ENCODE measurements around the gene AVPR2. TPM values are rescaled to one million over a fixed set of nuclear protein-coding genes. Genes with fewer than 3 reads are reported as not detected.

AVPR2 gene
- total RNA-seq, 1 experiment from 2014 or later = not detected

- ATAC-seq (no peak), DNase-seq (ENCODE audit: low read depth, low spot score) (no peak)
- H3K4me2 ChIP-seq (ENCODE audit: low read length) = no peak overlapping the region
- POLR2A ChIA-PET = no interaction called here
- H2AFZ ChIP-seq (ENCODE audit: low read depth, low read length, poor library complexity, severe bottlenecking) = no peak overlapping the region
- H3K9me3 ChIP-seq (ENCODE audit: control insufficient read depth in 1 of 2, insufficient read depth in 1 of 2, low read depth in 1 of 2, low read length in 2 of 2) = no peaks in the 10 kb centered on the region
- no peaks in the 10 kb centered on the region for H4K20me1 ChIP-seq (ENCODE audit: insufficient read depth)
- no peak overlapping the region for H3K4me3 ChIP-seq (replicated peaks in 1 of 2; ENCODE audit: low read depth in 1 of 2, low read length in 2 of 2)
- no TSS peak for BruUV-seq (replicated peaks)
- RAD21 ChIA-PET (ENCODE audit: low non-redundant PET in 1 of 2, low total read pairs in 2 of 2, uncharacterized antibody in 2 of 2, unreplicated experiment in 2 of 2) = no interaction called here
- peaks cover 3 to 5% of the 10 kb centered on the region in 2 experiments; a peak in 2 of 4 replicates for H3K36me3 ChIP-seq (ENCODE audit: control insufficient read depth in 1 of 2, insufficient read depth in 2 of 2, low read length in 2 of 2)
- no peaks in the 10 kb centered on the region for H3K27me3 ChIP-seq (ENCODE audit: insufficient read depth, low read length)
- H3K79me2 ChIP-seq (ENCODE audit: insufficient read depth, low read length) = no peaks in the 10 kb centered on the region
- no peaks in the 10 kb centered on the region for H3K9me2 ChIP-seq (ENCODE audit: insufficient read depth)
- CTCF ChIA-PET = no interaction called here
- no peak for TF ChIP-seq SP1 (IDR thresholded peaks at IDR 0.05; ENCODE audit: low read depth)
- no peak for TF ChIP-seq CBX3 (IDR thresholded peaks at IDR 0.05; ENCODE audit: low read depth)
- TF ChIP-seq SIN3A (IDR thresholded peaks at IDR 0.05; ENCODE audit: low read depth) = no peak
- no peak for TF ChIP-seq EZH2 (IDR thresholded peaks at IDR 0.05)
- TF ChIP-seq SRF (IDR thresholded peaks at IDR 0.05; ENCODE audit: low read depth) = no peak
- no peak for TF ChIP-seq FOSL1 (IDR thresholded peaks at IDR 0.05; ENCODE audit: low read depth)
- no peak for TF ChIP-seq CEBPB (IDR thresholded peaks at IDR 0.05; ENCODE audit: low read depth)
- TF ChIP-seq POLR2AphosphoS5 (IDR thresholded peaks at IDR 0.05; ENCODE audit: low read depth, low read length) = no peak
- TF ChIP-seq, protein P1, sequence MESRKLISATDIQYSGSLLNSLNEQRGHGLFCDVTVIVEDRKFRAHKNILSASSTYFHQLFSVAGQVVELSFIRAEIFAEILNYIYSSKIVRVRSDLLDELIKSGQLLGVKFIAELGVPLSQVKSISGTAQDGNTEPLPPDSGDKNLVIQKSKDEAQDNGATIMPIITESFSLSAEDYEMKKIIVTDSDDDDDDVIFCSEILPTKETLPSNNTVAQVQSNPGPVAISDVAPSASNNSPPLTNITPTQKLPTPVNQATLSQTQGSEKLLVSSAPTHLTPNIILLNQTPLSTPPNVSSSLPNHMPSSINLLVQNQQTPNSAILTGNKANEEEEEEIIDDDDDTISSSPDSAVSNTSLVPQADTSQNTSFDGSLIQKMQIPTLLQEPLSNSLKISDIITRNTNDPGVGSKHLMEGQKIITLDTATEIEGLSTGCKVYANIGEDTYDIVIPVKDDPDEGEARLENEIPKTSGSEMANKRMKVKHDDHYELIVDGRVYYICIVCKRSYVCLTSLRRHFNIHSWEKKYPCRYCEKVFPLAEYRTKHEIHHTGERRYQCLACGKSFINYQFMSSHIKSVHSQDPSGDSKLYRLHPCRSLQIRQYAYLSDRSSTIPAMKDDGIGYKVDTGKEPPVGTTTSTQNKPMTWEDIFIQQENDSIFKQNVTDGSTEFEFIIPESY (IDR thresholded peaks at IDR 0.05; ENCODE audit: extremely low read depth, insufficient replicate concordance, low read length) = no peak
- TF ChIP-seq, protein P2, sequence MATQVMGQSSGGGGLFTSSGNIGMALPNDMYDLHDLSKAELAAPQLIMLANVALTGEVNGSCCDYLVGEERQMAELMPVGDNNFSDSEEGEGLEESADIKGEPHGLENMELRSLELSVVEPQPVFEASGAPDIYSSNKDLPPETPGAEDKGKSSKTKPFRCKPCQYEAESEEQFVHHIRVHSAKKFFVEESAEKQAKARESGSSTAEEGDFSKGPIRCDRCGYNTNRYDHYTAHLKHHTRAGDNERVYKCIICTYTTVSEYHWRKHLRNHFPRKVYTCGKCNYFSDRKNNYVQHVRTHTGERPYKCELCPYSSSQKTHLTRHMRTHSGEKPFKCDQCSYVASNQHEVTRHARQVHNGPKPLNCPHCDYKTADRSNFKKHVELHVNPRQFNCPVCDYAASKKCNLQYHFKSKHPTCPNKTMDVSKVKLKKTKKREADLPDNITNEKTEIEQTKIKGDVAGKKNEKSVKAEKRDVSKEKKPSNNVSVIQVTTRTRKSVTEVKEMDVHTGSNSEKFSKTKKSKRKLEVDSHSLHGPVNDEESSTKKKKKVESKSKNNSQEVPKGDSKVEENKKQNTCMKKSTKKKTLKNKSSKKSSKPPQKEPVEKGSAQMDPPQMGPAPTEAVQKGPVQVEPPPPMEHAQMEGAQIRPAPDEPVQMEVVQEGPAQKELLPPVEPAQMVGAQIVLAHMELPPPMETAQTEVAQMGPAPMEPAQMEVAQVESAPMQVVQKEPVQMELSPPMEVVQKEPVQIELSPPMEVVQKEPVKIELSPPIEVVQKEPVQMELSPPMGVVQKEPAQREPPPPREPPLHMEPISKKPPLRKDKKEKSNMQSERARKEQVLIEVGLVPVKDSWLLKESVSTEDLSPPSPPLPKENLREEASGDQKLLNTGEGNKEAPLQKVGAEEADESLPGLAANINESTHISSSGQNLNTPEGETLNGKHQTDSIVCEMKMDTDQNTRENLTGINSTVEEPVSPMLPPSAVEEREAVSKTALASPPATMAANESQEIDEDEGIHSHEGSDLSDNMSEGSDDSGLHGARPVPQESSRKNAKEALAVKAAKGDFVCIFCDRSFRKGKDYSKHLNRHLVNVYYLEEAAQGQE (IDR thresholded peaks at IDR 0.05; ENCODE audit: low read depth) = no peak
- TF ChIP-seq, protein P3, sequence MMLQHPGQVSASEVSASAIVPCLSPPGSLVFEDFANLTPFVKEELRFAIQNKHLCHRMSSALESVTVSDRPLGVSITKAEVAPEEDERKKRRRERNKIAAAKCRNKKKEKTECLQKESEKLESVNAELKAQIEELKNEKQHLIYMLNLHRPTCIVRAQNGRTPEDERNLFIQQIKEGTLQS (IDR thresholded peaks at IDR 0.05) = no peak
- TF ChIP-seq JUND (IDR thresholded peaks at IDR 0.05) = no peak
- no peak overlapping the region for H3K9ac ChIP-seq (ENCODE audit: low read length)
- H3K4me1 ChIP-seq (ENCODE audit: control insufficient read depth in 1 of 2, insufficient read depth in 2 of 2, low read length in 2 of 2) = no peaks in the 10 kb centered on the region
- no peak overlapping the region for H3K27ac ChIP-seq (ENCODE audit: low read depth, low read length)
- intact Hi-C loops (cut with micrococcal nuclease) = no loop called here
Measured at GRCh38 chrX:153913701-153914100, 9.2 kb downstream of the AVPR2 start.

Measured in HCT116 (cell line).